Endometrium (tissue), 2 donors: ENCODE data around the gene GCDH.
A peak's percentile ranks its signal among the peaks of the same experiment; 100 is the strongest.
"Not testable (repeated sequence)": the region's sequence is repeated elsewhere in the genome, so short reads cannot be mapped to it uniquely, and the experiment has no call there.

Experiments
- FAIRE-seq: peaks from 2 replicates; lab custom pipeline; 2012; peaks lifted over from hg19 to GRCh38; lab: Jason Lieb, UNC
- donor health status: control.
- donor health status: control.

Gene GCDH

DNA sequence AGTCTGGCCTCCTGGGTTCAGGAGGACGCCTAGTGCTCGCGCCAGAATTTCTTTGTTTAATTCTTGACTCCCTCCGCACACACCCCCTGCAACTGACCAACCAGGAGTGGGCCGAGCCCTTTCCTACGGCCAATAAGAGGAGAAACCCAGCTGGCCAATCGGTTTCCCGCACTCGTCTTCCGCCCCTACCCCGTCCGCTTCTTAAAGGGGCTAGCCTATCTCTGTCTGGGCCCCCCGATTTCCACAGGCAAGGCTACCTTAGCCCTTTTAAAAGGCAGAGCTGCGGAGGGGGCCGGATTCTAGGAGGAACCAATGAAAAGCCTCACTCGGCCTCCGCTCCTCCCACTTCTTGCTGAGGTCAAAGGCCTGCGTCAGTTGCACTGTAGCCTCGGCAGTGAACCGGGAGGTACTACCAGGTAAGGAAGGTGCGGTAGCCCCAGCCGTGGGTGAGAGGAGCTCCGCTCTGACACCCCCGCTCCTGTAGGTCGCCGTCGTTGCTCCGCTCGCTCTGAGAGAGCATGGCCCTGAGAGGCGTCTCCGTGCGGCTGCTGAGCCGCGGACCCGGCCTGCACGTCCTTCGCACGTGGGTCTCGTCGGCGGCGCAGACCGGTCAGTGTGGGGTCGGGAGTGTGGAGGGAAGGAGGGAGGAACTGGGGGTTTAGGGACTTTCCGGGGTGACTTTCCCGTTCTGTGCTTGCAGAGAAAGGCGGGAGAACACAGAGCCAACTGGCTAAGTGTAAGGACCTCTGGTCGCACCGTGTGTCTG lies at the start of gene GCDH:
Gene GCDH (plus strand): TSS at position 374 of the 766 bp plus-strand sequence. CDS start 145 bp downstream, at position 519.
- FAIRE-seq: peak; percentile 99

DNA sequence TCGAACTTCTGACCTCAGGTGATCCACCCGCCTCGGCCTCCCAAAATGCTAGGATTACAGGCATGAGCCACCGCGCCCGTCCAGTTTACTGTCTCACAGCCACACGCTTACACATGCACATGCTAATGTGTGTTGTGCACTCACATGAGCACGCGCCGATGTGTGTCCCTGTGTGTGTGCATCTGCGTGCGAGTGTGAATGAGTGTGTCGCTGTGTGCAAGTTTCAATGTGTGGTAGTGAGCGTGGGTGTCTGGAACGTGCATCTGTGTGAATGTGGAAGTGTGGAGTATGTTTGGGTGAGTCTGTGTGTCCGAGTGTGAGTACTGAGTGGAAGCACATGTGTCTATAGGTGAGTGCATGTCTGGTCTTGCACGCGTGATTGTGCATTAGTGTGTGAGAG lies 48.4 kb upstream of the GCDH start:
- FAIRE-seq: no peak

DNA sequence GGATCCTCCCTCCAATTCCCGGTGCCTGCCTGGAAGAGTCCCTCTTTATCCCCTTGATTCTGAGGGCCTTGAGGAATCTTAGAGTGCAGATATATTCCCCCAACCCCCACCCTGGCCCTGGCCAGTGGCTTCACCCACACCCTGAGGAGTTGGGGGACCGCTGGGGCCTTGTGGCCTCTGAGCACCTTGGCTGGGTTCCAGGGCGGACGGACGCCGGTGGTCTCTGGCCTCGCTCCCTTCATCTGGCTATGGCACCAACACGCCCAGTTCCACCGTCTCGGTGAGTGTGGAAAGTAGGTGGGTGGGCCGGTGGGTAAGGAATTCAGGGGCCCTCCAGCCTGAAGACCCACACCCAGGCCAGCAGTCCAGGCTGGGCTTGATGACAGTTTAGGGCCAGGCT lies 47.6 kb upstream of the GCDH start:
- FAIRE-seq: no peak

DNA sequence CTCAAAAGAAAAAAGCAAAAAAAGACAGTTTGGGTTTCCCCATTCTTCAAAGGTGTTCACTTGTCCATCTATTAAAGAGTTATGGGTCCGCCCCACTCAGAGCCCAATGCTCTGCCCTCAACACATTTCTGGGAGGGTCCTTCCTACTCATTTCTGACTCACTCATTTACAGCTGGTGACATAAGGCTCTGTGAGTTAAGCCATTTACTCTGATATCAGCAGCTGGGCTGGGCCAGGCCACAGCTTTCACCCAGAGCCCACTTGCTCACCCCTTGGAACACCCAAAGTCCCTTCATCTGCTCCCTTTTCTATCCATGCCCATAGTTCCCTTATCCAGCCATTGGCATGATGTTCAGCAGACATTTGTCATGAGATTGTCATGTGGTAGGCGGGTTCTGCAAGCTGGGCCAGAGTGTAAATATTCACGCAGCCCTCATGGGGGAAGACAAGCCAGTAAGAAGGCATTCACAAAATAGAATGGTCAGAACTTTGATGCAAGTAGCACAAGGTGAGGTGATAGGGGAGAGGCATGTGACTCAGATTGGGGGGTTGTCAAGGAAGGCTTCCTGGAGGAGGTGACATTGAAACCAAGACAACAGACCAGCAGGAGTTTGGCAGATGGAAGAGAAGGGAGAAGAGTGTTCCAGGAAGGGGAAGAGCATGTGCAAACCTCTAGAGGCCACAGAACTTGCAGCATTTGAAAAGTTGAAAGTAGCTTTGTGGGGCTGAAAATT lies 46.8 kb upstream of the GCDH start:
- no peak for FAIRE-seq

DNA sequence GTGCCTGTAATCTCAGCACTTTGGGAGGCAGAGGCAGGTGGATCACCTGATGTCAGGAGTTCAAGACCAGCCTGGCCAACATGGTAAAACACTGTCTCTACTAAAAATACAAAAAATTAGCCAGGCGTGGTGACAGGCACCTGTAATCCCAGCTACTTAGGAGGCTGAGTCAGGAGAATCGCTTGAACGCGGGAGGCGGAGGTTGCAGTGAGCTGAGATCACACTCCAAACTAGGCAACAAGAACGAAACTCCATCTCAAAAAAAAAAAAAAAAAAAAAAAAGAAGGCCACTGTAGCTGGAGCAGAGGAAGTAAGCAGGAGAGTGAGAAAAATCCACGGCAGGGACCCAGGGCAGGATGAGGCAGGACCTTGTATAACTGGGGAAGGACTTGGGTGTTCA lies 44.3 kb upstream of the GCDH start:
- not testable (repeated sequence) for FAIRE-seq

DNA sequence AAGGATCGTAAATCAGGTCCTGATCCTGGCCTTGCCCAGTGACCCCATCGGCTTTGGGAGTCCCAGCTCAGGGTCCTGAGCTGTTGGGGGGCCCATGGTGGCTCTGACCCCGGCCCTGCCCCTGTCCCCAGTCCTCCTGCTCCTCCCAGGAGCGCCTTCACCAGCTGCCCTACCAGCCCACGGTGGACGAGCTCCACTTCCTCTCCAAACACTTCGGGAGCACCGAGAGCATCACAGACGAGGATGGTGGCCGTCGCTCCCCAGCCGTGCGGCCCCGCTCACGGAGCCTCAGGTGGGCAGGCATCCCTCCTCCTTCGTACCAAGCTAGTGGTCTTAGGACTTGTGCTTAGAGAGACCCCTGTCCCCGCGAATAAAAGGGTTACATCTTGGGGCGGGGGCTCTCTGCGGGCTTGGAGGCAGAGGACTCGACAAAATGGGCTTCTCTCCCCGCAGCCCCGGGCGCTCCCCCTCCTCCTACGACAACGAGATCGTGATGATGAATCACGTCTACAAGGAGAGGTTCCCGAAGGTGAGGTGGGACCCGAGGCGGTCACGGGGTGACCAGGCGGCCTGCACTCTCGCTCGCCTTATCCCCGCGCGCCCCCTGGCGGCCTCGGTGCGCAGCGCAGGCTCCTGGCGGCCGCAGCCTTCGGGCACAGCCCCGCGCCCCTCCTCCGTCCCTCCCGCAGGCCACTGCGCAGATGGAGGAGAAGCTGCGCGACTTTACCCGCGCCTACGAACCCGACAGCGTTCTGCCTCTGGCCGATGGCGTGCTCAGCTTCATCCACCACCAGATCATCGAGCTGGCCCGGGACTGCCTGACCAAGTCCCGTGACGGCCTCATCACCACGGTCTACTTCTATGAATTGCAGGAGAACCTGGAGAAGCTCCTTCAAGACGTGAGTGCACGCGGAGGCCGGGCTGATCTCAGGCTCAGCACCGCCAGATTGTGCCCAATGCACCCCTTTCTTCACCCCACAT lies 43.5 kb upstream of the GCDH start:
- FAIRE-seq: no peak

DNA sequence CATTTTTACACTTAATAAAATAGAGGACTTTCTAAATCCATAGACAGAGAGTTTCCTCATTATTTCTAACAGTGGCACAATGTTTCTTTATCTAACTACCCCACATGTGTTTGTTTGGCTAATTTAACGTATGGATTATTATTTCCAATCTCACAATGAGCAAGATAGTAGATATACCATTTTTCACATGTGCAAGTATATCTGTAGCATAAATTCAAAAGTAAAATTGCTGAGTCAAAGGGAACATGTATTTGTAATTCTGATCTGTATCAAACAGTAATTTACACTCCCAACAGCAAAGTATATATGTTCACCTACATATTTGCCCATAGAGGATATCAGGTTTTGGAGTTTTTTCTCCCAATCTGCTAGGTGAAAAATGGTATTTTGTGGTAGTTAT lies 34.3 kb upstream of the GCDH start:
- FAIRE-seq: no peak

DNA sequence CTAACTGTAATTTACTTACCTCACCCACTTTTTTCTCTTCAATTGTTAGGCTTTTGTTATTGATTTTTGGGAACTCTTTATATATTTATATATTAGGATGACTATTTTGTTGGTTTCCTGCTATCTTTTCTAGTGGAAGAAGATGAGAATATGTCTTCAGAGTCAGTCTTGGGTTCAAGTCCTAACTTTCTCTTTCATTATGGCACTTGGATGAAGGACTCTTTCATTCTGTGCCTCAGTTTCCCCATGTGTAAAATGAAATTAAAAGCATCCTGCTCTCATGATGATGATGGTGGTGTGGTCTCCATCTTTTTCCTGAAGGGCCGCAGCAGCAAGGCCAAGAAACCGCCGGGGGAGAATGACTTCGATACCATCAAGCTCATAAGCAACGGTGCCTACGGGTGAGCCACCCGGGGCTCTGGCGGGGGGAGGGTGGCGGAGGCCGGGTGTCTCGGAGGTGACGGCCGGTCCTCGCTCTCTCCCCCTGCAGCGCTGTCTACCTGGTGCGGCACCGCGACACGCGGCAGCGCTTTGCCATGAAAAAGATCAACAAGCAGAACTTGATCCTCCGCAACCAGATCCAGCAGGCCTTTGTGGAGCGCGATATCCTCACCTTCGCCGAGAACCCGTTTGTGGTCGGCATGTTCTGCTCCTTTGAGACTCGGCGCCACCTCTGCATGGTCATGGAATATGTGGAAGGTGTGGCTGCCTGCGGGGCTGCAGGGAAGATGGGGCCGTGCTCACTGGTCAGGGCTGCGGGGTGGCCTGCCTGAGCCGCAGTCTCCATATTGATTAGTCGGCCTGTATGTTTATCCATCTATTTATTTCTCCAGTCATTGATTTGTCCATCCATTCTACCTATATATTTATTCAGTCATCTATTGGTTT lies 32.7 kb upstream of the GCDH start:
- FAIRE-seq: no peak

DNA sequence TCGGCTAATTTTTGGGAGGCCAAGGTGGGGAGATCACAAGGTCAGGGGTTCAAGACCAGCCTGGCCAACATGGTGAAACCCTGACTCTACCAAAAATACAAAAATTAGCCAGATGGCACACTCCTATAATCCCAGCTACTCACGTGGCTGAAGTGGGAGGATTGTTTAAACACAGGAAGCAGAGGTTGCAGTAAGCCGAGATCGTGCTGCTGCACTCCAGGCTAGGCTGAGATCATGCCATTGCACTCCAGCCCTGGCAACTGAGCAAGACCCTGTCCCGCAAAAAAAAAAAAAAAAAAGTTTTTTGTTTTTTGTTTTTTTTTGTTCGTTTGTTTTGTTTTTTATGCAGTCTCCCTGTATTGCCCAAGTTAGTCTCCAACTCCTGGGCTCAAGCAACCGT lies 31.4 kb upstream of the GCDH start:
- FAIRE-seq: no peak

DNA sequence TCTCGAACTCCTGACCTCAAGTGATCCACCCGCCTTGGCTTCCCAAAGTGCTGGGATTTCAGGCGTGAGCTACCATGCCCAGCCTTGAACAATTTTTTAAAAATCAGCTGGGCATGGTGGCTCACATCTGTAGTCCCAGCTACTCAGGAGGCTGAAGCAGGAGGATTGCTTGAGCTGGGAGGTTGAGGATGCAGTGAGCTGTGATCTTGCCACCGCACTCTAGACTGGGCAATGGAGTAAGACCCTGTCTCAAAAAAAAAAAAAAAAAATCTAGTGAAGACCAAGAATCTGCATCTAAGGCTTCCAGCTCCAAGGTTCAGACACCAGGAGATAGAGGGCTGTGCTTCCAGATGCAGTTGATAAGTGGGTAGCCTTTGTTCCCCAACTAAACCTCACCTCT lies 26.8 kb upstream of the GCDH start:
- FAIRE-seq: no peak

DNA sequence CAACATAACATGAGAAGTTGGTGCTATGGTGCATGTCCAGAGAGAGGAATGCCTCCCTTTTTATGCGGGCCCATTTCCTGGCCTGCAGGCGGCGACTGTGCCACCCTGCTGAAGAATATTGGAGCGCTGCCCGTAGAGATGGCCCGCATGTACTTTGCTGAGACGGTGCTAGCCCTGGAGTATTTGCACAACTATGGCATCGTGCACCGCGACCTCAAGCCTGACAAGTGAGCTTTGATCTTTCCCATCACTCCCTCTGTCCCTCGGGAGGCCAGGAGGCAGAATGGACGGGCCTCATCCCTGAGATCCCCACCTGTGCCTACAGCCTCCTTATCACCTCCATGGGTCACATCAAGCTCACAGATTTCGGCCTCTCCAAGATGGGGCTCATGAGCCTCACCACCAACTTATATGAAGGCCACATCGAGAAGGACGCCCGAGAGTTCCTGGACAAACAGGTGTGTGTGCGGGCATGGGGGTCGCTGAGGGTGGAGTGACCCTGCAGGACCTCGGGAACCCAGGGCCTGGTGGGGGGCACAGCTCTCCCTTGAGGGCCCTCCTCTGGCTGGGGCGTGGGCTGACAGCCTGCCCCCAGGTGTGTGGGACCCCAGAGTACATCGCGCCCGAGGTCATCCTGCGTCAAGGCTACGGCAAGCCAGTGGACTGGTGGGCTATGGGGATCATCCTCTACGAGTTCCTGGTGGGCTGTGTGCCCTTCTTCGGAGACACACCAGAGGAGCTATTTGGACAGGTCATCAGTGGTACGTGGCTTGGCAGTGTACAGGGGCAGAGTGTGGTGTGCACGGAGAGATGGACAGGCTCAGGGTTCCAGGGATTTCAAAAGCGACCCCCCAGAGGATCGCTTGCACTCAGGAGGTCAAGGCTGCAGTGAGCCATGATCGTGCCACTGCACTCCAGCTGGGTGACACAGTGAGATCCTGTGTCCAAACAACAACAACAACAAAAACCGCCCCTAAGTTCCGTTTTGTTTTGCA lies 25.9 kb upstream of the GCDH start:
- no peak for FAIRE-seq

DNA sequence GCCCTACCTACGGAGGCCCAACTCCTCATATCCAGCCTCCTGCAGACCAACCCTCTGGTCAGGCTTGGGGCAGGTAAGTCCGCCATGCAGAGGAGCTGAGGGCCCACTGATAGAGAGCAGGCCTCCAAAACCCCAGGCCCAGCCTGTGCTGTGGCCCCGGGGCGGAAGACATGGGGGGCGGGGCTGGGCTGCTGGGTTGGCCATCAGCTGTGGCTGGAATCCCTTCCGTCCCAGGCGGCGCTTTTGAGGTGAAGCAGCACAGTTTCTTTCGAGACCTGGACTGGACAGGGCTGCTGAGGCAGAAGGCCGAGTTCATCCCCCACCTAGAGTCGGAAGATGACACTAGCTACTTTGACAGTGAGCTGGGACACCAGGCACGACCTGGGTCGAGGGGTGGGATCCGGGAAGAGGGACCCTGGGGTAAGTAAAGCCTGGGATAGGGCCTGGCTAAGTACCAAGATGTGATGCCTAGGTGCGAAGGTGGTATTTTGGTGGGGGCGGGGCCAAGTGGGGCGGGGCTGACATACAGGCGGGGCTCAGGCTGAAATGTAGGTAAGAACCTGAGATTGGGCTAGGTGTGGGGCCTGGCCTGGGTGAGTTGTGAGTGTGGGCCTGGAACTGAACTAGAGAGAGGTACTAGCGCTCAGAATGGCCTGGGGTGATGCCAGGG lies 25.1 kb upstream of the GCDH start:
- FAIRE-seq: no peak

DNA sequence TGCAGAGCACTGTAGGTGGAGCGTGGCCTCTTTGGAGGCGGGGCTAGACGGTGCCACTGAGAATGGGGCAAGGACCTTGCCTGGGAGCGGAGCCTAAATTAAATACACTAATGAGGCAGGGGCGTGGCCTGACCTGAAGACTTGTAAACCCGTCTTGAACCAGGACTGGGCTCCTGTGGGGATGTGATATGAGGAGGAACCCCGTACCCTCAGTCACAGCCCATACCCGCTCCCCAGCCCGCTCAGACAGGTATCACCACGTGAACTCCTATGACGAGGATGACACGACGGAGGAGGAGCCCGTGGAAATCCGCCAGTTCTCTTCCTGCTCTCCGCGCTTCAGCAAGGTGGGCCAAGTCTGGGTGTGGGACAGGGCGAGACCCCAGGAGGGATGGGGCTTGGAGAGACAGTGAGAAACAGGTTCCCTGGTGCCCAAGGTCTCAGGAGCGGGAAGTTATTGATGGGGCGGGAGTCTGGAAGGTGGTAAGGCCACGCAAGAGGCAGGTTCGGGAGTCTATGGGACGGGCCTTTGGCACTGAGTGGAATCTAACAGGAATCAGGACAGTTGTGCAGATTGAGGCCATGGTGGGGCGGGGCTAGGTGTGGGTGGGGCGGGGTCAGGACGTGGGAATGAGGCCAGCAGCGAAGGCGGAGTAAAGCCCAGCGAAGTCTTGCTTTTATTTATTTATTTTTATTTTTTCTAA lies 24.4 kb upstream of the GCDH start:
- no peak for FAIRE-seq

DNA sequence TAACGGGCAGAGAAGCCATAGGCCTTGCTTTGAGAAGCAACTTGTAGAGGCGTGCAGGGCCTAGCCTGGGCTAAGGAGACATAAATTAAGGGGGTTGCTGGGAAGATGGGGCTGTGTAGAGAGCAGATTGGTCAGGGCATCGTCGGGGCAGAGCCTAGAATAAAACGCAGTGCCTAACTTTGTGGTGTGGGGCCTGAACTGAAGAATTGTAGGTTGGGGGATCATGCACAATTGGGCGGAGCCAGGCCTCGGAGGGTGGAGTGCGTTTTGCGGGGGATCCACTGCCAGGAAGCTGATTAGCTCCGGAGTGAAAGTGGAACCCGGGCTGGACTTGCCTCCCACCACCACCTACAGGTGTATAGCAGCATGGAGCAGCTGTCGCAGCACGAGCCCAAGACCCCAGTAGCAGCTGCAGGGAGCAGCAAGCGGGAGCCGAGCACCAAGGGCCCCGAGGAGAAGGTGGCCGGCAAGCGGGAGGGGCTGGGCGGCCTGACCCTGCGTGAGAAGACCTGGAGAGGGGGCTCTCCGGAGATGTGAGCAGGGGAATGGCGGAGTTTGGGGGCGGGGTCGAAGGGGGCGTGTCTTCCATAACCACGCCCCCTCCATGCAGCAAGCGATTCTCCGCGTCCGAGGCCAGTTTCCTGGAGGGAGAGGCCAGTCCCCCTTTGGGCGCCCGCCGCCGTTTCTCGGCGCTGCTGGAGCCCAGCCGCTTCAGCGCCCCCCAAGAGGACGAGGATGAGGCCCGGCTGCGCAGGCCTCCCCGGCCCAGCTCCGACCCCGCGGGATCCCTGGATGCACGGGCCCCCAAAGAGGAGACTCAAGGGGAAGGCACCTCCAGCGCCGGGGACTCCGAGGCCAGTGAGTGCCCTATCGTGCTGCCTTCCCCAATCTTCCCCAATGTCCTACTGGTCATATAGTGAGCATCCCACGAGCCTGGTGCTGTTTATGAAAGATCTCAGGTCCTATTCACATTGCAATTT lies 23.6 kb upstream of the GCDH start:
- no peak for FAIRE-seq

DNA sequence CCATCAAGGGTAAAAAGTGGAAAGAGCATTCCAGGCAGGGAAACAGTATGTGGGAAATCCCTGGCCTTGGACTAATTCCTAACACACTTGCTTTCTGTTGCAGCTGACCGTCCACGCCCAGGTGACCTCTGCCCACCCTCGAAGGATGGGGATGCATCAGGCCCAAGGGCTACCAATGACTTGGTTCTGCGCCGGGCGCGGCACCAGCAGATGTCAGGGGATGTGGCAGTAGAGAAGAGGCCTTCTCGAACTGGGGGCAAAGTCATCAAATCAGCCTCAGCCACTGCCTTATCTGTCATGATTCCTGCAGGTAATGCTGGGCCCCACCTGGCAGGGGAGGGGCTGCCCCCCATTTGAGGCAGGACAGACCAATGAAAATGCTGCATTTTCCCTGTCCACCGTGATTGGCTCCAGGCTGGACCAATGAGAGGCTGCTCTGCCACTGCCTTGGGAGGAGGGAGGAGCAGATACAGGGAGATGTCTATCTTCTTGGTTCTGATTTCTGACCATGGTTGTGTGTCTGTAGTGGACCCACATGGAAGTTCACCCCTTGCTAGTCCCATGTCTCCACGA lies 22.3 kb upstream of the GCDH start:
- FAIRE-seq: no peak

DNA sequence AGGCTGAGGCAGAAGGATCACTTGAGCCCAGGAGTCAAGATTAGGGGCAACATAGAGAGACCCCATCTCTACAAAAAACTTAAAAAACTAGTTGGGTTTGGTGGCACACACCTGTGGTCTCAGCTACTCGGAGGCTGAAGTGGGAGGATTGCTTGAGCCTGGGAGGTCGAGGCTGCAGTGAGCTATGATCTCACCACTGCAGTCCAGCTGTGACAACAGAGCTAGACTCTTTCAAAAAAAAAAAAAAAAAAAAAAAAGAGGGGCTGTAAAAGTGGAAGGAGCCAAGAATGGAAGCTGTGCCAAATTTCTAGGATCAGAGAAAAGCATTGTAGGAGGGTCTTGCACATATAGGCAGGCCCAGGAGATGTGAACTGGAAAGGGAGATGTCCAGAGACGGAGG lies 19.3 kb upstream of the GCDH start:
- FAIRE-seq: no peak

DNA sequence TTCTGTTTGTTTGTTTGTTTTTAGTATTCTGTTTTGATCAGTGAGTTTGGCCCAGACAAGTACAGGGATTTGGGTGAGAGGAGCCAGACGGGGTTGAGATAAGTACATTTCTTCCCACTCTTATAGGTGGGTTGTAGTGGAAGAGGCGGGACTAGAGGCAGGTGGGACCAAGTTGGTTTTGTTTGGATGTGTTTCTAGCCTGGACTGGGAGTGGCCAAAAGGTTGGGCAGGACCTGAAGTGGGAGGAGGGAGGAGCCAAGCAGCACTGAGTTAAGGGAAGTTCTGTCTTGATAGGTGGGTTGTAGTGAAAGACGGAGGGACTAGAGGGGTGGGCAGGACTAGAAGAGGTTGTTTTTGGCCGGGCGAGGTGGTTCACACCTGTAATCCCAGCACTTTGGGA lies 18.7 kb upstream of the GCDH start:
- FAIRE-seq: no peak
